ENCODE results near the gene NCOA1.
"Not testable (repeated sequence)": the region's sequence is repeated elsewhere in the genome, so short reads cannot be mapped to it uniquely, and the experiment has no call there.

Gene NCOA1

GRCh38 chr2:24490690-24491541 is at the start of gene NCOA1:
TSS of gene NCOA1 (plus strand) at chr2:24491254. CDS start at chr2:24658678, 167,424 bp downstream.
- no peak for FAIRE-seq

- no peak for FAIRE-seq
These were observed 42.3 kb upstream of the NCOA1 start for GRCh38 chr2:24448797-24449196.

DNA sequence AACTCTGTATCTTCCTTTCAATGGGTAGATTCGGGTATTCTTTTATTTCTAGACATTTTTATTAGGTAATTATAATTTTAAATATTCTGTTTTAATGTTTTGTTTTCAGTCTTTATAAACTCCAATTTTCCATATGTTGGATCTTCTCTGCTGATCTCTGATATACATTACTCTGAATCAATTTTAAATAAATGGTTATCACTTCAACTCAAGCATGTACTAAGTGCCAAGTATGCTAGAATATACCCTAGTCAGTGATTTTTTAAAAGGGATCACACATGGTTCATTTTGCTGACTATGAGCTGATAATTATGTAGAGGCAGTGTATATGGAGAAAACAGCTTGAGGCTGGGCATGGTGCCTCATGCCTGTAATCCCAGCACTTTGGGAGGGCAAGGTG is 41.7 kb upstream of the NCOA1 start:
- no peak for FAIRE-seq

DNA sequence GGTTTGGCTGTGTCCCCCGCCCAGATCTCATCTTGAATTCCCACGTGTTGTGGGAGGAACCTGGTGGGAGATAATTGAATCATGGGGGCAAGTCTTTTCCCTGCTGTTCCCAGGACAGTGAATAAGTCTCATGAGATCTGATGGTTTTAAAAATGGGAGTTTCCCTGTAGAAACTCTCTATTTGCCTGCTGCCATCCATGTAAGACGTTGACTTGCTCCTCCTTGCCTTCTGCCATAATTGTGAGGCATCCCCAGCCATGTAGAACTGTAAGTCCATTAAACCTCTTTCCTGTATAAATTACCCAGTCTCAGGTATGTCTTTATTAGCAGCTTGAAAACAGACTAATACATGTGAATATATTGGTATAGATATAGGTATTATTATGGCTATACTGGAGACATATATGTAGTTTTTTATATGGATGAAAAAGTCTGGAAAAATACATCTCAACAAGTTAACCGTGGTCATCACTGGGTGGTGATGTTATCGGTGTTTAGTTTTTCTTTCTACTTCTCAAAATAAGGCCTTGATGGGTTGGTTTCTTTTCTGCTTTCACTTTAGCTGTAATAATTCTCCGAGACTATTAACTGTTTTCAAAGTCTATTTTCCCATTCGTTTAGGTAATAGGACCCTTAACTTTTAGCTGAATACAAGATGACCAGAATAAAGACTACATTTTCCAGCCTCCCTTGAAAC is 39.1 kb upstream of the NCOA1 start:
- no peak for FAIRE-seq

DNA sequence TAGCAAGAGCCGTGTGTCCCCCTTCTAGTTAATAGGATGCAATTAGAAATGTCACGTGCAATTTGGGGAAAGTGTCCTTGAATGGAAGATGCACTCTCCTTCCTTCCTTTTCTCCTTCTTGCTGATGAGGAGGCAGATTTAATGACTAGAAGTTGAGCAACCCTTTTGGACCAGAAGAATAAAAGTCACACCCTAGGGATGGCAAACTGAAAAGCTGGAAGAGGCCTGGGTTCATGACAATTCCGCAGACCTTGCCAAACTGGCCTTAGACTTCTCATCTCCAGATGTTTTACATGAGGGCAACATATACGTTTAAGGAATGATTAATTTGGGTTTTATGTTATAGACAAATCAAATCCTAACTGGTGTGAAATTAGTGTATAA is 38.6 kb upstream of the NCOA1 start:
- FAIRE-seq, result no peak

- no peak for FAIRE-seq
These were observed 37.5 kb upstream of the NCOA1 start for GRCh38 chr2:24453379-24454073.

GRCh38 chr2:24454294-24454693 is 36.8 kb upstream of the NCOA1 start:
- no peak for FAIRE-seq

DNA sequence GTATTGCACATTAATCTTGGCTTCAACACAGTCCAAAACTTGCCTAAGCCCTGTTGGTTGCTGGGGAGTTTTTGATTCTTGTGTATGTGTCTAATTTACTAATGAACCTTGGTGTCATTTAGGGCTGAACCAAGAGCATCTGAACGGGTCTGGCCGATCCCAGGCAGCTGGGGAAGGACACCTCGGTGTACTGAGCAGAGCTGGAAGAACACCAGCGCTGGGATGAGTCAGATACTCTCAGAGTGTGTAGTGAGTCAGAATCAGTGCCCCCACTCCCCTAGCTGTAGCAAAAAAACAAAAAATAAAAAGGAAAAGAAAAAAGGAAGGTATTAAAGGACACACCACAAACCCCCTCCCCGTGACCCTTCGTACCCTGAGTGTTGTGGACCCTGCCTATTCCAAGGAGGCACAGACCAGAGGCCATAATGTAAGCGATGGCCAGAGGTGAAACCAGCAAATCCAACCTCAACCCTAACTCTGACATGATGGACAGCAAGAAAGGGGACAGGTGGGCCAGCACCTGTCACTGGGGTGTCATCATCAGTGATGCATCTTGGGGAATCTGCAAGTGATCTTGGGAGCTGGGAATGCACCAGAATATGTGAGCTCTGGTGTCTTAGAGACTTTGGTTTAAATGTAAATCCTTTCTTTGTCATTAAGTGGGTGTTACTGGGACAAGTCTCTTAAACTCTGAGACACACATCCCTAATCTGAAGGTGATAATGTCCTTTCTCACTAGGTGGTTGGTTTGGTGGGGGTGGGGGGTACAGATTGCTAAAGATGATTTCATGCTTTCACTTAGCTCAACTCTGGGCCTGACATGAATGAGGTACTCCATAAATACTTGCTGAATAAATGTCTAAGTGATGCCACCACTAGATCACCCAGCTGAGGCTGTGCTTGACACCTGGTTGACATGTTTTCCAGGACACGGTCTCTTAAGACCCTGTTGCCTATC is 34.2 kb upstream of the NCOA1 start:
- no peak for FAIRE-seq

DNA sequence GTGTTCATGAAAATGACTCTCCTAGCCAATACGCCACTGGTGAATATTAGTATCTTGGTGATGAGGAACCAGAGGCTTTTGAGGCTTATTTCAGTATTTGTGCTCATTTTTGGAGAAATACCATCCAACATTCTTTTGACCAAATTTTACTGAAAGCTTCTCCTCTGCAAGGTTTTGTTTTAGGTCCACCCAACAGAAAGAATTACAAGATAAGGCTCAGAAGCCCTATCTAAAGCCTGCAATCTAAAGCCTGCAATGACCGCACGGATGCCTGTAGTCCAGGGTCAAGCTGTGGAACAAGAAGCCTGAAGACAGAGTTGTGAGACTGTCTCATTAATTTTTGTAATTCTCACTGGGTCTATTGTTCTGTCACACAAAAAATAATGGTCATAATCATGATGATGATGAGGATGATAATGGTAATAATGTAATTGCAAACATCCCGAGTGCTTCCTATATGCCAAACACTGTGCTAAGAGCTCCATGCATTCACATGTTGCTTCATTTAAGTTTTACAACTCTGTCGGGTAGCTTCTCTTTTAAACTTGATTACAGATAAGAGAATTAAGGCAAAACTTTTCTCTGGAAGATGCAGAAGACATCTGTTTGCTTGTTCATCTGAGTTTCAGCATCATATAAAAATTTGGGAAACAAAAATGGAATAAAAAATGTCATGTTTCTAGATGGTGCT is 33.2 kb upstream of the NCOA1 start:
- no peak for FAIRE-seq

GRCh38 chr2:24459224-24460161 is 31.6 kb upstream of the NCOA1 start:
- no peak for FAIRE-seq

DNA sequence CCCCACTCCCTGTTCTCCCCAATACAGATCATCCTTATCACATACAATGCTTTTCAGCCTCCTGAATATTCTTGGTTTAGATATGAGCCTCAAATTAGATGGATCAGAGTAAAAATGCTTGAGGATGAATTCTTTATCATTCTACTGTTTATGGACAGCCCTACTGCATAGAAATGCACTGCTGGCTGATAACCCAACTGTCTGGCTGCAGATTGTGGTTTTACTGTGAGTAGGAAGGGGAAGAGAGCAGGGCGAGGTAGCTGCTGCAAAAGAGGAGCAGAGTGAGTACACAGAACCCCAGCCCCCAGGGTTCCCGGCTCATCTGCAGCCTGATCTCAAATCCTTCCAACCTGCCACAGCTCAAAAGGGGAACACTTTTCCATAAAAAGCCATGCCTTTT is 29.4 kb upstream of the NCOA1 start:
- FAIRE-seq, result no peak

GRCh38 chr2:24463271-24463670 is 27.8 kb upstream of the NCOA1 start:
- no peak for FAIRE-seq

DNA sequence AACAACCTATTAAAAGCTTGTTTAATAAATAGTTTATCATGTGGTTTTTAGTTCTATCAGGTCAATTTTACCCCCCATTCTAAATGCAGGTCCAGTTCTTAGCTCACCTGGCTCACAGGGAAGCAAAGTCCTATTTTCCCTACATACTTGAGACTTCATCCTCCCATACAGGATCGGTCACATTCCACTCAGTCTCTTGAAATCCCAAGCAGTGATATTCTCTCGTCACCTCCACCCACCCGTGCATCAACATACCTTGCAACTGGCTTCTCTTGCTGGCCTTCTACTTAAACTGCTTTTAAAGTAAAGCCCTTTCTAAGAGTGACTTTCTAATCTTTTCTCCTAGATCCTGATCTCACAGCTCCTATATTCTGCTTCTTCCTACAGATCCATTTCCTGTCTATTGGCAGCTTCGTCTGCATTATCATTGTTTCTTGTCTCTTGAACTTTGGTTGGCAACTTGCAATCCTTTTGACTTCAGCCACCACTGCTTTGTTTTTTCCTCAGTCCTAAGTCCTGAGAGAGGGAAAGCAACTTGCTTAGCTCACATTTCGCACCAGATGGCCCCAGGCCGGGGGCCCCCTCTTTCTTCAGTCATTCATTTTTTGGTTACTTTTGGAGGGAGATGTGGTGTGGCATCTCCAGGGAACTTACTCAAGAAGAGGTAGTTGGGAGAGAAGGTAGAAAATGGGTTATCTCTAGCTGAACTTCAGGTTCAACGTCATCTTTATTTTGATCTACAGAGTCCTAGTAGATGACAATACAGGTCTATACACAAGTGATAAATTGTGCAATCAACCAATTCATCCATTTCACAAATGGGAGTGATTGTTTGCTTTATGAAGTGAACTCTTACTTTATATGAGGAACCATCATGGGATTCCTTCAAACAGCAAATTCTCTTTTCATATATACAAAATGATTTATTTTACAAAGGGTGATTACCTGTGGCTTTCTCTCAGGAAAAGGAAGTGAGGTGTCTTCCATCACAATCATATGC is 23.9 kb upstream of the NCOA1 start:
- no peak for FAIRE-seq

DNA sequence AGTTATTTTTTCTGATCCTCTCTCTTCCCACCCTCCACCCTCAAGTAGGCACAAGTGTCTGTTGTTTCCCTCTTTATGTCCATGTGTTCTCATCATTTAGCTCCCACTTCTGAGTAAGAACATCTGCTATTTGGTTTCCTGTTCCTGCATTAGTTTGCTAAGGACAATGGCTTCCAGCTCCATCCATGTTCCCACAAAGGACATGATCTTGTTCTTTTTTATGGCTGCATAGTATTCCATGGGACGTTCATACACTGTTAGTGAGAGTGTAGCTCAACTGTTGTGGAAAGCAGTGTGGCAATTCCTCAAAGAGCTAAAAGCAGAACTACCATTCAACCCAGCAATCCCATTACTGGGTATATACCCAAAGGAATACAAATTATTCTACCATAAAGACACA is 22.6 kb upstream of the NCOA1 start:
- not testable (repeated sequence) for FAIRE-seq

GRCh38 chr2:24469148-24469650 is 21.9 kb upstream of the NCOA1 start:
- FAIRE-seq, result no peak

- FAIRE-seq, result no peak
These were observed 19.4 kb upstream of the NCOA1 start for GRCh38 chr2:24471662-24472061.

DNA sequence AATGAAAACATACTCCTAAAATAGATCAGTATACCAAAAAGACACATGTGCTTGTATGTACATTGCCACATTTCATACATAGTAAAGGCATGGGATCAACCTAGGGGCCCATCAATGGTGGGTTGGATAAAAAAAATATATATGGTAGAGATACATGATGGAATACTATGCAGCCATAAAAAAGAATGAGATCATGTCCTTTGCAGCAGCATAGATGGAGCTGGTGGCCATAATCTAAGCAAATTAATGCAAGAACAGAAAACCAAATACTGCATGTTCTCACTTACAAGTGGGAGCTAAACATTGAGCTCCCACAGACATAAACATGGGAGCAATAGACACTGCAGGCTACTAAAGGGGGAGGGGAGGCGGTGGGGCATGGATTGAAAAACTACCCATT is 18.6 kb upstream of the NCOA1 start:
- FAIRE-seq, result no peak

DNA sequence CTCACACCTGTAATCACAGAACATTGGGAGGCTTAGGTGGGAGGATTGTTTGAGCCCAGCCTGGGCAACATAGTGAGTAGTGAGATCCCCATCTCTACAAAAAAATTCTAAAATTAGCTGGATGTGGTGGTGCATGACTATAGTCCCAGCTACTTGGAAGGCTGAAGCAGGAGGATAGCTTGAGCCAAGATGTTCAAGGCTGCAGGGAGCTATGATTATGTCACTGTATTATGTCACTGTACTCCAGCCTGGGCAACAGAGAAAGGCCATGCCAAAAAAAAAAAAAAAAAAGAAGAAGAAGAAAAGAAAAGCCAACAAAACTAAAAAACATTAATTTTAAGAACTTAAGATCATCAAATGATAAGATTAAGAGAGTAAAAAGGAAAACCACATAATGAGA is 17.4 kb upstream of the NCOA1 start:
- no peak for FAIRE-seq

DNA sequence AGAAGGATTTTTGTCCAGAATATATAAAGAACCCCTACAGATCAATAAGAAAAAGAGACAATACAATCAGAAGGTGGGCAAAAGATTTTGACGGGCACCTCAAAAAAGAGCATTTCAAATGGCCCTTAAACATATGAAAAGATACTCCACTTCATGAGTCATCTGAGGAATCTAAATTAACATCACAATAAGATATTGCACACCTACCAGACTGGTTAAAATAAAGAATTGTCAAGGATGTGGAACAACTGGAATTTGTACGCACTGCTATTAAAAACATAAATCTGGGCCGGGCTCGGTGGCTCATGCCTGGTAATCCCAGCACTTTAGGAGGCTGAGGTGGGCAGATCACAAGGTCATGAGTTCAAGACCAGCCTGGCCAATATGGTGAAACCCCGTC is 17.0 kb upstream of the NCOA1 start:
- FAIRE-seq, result no peak

All from G401.6 (cell line).